T-helper 2 cell (primary cell): ENCODE measurements around the gene ZDHHC17.
A peak's percentile ranks its signal among the peaks of the same experiment; 100 is the strongest.

ENCODE experiments used
- DNase-seq, 5 experiments: peaks; one replicate each; pipeline versions ENCODE4 v3.0.0 to v3.0.0-alpha.2; 2012 to 2022

ZDHHC17 gene

DNA sequence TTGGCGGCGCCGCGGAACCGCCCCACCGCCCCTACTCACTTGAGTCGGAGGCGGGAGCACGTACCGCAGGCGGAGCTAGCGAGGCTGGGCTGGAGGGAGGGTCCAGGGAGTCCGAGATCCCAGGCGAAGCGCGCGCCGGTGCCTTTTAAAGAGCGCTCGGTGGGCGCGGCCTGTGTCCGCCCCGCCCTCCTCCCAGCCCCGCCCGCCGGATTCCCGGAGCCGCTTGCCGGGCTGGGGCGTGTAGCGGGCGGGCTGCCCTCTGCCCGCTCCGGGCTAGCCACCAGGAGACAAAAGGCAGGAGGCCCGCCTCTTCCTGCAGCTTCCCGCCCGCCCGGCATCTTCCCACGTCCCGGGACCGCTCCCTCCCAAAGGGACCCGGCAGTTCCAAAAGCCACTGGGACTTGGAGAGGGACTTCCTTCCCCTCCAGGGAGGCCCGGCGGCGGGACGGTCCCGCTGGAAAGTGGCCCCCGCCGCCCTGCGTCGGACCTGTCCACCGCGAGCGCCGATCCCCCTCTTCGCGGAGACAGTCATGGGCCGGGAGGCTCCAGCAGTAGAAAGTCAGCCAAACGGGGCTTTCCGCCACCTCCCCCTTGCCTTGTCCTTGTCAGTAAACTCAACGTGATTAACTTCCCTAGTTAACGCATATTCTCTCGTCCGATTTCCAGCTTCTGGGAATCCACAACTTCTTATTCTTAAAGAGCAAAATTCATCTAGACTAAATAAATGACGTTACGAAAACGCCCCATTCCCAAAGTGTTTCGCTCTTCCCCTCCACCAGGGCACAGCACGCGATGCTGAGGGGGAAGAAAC lies 115.2 kb downstream of the ZDHHC17 start, which contains the start of gene CSRP2:
TSS of gene CSRP2 (minus strand) at position 121 of the 811 bp plus-strand sequence. CDS start 12,759 bp downstream, outside the sequence.
- peak; percentile 17 to 51 (median 29) for DNase-seq

DNA sequence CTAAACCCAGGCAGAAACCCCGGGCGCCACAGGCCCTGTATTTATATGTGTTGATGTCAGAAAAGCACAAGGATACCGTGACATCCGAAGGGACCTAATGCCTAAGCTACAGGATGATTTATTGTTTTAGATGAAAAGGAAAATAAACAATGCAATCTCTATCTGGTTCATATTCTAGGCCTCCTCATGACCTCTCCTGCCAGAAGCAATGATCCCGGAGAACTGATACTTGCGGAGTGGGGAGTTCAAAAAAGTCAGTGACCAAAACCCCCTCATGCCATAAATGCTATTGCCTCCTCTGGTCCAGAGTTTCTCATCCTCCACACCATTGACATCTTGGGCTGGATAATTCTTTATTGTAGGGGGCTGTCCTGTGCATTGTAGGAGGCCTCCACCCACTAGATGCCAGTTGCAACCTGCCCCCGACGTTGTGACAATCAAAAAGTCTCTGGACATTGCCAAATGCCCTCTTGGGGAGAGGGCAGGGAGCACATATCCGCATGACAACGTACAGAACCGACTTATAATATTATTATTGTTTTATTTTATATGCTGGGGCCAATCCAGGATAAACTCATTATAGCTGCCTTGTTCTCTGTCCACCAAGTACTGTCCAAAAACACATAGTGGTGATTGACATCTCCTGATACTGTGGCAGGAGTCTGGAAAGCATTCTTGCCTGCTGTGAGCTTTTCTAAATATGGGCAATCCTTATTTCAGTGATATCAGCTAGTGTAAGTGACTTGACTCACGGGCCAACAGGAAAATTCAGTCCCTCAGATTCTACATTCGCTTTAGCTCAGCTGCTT lies 116.0 kb downstream of the ZDHHC17 start:
- DNase-seq, result no peak

DNA sequence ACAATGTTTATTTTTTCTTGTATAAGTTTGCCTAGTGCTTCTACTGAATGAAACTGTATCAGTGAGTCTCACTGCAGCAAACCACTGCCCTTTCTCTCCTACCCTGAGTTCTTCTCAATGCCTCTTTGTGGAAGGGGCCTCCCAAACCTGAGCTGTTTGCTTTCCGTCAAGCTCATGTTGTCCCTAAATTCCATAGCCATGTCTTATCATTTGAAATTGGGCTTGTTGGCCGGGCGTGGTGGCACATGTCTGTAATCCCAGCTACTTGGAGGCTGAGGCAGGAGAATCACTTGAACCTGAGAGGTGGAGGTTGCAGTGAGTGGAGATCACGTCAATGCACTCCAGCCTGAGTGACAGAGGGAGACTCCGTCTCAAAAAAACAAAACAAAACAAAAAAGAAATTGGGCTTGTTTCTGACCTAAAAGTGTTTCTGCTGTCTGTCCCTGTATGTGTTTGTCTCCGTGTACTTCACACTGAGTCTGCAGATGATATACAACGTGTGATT lies 116.7 kb downstream of the ZDHHC17 start:
- DNase-seq, result no peak

DNA sequence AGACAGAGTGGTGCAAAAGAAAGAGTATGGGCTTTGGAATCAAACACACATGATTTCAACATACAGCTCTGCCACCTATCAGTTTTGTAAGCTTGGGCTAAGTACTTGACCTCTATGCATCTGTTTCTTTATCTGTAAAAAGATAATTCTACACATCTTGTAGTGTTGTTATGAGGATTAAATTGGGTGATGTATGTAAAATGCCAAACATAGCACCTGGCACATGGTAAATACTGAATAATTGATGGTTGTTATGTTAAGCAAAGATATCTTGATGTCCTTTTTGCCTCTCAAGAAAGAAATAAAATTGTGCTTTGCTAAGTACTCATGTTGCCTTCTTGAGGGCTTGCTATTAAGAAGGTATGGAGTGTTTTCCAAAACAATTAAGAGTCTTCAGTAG lies 117.2 kb downstream of the ZDHHC17 start:
- no peak for DNase-seq

DNA sequence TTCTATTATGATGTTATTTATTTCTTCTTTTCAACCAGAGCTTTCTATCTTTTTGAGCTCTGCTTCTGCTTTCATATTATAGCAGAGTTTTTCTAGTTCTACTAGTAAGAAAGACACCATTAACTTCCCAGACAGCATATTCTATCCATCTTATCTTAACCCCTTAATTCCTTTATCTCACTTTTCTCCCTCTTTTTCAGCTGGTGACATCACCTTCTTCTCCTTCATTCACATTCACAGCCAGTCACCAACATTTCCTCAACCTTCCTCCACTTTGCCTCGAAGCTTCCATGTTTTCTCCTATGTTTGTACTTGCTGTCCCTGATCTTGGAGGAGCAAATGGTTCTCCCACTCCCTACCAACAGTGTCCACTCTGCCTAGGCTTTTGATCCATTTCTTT lies 118.5 kb downstream of the ZDHHC17 start:
- DNase-seq, result no peak

DNA sequence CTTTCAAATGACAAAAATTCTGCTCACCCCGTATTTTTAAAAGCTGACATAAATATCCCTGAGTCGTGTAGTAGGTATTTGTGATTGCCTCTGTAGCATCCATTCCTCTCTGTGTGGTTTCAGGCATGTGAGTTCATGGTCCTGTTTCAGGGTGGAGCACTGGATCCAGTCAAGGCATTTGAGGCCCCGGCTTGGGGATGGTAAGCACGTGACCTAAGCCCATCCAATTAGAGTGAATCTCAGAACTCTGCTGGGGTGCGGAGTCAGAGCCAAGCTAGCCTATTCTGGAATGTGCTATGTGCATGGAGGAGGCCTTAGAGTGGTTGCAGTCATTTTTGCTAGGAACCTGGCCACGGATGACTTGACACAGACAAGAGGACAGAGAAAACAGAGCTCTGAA lies 119.2 kb downstream of the ZDHHC17 start:
- DNase-seq, result no peak

DNA sequence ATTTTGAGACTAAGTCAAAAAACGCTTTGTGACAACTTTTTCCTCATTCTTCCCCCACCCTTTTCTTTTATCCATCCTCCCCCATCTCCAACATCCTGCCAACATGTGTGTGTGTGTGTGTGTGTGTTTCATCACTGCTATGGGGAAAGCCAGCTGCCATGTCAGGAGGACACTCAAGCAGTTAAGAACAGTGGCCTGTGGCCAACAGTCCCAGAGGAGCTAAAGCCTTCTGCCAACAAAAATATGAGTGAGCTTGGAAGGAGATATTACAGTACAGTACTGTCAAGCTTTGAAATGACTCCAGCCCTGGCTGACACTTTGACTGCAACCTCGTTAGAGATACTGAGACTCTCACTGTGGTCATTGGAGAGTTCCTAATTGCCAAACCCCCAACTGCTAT lies 119.9 kb downstream of the ZDHHC17 start:
- DNase-seq, result no peak

DNA sequence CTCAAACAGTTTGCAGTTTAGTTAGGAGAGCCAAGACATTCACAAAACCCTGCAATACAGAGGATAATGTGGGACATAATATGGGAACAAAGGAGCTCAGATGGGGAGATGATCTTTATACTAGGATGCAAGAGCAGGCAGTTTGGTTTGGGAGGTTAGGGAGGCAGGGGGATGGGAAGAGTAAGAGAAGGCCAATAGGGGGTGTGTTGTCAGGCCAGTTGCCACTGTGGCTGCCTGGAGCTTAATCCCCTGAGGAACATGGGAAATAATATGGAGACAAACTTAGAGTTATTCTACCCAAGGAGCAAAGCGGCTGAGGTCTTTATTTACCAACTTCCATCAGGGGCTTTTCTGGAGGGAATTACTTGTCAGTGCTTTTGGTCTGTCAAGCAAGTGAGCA lies 124.9 kb downstream of the ZDHHC17 start:
- no peak for DNase-seq

DNA sequence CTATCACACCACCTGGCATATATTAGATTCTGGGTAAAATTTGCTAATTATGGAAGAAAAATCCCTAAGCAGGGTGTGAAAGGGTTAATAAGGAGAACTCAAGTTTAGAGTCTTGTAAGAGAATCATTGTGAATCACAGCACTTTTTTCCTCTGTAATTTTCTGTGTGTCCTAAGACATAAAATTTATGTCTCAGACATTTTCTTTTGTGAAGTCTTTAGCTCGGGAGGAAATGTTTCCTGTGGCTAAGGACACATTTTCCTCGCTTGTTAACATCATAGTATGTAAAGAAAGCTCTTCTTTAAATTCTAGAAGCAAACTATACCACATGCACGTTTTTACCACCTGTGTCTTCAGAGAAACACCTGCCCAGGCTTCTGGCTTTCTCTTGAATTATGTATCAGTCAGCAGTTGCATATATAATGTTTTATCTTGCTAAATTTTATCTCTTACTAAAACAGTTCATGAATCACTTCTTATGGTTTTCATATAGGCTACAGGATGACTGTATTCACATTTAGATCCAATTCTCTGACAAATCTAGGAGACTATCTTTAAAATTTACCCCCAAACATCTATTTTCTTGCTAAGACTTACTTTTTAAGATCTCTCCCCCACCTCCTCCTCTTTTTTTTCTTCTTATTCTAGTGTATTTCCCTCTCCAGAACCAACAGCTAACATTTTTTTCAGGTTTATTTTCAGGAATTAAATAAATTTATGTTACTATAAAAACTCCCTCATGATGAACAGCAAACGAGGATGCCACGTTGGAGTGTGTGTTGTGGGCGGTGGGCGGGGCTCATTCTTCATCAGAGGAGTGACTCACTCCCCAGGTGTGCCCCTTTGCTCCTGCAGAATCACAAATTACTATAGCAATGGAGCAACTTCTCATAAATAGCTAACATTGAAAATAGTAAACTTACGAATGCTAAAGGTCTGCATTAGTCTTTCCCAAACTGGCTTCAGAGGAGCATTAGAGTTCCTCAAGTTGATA lies 126.5 kb downstream of the ZDHHC17 start:
- peak in 1 of 5 experiments; percentile 8 for DNase-seq

DNA sequence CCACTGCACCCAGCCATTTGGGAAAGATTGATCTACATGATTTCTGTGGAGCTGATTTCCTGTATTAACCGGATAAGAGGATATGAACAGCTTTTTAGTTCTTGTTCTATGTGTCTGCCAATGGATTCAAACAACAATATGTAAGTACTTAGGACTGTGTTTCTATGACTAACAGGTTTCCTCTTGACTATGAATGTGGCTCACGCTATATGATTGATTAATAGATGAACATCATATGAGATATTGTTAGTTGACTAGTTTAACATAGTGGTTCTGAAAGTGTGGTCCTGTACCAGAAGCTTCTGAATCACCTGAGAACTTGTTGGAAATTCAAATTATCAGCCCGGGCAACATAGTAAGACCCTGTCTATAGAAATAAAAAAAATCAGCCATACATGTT lies 127.7 kb downstream of the ZDHHC17 start:
- no peak for DNase-seq

DNA sequence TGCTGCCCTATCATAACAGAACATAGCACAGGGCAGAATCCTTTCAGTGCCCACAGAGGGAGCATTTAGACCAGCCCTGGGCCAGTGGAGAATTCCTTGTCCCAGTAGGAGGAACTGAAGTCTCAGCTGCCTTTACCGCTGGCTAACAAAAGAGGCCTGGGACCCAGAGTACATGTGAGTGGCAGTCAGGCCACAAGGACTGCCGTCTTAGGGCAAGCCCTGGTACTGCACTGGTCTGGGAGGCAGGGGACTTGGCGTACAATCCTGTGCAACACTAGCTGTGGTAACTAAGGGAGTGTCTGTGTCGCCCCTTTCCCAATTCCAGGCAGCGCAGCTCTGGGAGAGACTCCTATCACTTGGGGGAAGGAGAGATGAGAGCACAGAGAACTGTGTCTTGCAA lies 131.9 kb downstream of the ZDHHC17 start:
- no peak for DNase-seq

DNA sequence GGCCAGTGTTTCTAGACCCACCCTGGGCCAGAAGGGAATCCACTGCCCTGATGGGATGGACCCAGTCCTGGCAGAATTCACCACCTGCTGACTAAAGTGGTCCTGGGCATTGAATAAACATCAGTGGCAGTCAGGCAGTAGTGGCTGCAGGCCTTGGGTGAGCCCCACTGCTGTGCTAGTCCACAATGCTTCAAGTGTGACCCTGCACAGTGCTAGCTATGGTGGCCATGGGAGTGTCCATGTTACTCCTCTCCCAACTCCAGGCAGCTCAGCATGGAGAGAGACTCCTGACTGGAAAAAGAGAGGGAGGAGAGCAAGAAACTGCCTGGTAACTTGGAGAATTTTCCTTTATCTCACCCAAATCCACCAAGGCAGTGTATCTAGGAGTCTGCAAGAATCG lies 132.4 kb downstream of the ZDHHC17 start:
- DNase-seq, result no peak

DNA sequence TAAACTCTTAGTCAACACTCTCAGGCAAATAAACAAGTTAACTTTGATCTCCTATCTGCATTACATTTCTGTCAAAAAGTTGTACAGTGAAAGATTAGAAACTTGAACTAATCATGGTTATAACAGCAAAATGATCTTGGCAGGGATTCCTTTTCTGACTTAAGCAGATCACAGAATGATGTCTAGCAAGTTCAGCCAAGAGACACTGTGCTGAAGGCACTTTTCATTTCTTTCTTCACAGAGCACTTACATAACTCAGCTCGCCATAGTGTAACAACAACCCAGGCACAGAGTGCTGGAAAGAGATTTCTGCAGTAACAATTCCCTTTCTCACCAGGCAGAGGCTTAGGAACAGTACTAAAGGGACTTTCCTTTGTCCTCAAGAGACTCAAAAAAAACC lies 134.5 kb downstream of the ZDHHC17 start:
- DNase-seq, result no peak

DNA sequence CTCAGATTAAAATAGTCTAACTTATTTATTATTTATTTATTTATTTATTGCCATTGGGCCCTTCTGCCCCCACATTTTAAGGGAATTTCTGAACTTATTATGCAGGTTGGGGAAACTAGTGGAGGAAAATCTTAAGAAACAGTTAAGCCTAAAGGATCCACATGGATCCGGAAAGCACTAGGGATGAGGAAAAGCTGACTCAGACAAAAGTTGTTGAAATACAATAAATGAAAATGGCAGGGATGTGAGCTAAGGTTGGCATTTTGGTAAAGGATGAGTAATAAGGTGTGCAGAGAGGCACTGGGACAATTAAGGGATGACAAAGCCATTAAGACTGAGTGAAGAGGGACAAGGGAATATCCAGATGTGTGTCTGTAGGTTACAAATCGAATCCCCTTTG lies 135.6 kb downstream of the ZDHHC17 start:
- no peak for DNase-seq

DNA sequence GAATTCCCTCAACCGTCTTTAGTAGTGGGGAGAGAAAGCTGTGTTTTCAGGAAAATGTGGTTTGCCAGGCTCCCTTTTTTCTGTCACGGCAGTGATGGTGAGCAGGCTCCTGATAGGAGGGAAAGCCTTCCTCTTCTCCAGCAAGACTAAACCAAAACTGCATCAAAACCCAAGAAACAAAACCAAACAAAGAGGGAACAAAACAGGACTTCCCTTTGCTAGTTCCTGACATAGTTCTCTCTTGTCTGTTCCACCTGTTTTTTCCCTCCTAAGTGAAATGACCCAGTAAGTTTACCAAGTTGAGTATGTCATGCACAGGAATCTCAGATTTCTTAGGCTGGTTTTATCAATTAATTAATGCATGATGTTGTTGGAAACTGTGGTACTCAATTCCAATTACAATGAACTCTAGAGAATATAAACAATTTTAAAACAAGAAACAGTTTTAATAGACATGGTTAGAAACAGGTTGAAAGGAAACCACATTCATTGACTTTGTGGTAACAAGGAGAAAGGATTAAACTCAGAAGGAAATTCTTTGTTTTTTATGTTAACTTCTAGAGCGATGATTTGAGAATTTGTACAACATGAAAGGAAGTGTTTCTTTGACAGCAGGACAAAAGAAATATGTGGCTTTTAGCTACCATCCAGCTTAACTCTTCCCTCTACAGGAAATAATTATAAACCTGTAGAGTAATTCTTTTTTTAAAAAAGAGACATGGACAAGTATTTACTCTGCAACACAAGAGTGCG lies 137.9 kb downstream of the ZDHHC17 start:
- no peak for DNase-seq
